BE2C (cell line): ENCODE results near the gene ST8SIA6.

Experiments used
- DNase-seq: peaks from one replicate; pipeline ENCODE4 v3.0.0-alpha.2; 2020
- H3K27me3 ChIP-seq: fragments of 250-450 bp; sonication (Bioruptor Pico); 2 replicates; pipeline ENCODE4 v1.5.1; 2020; ENCODE audit warnings: mild to moderate bottlenecking
- H3K36me3 ChIP-seq: fragments of 250-450 bp; sonication (Bioruptor Pico); 2 replicates; pipeline ENCODE4 v1.5.1; 2020; ENCODE audit warnings: mild to moderate bottlenecking
- H3K4me1 ChIP-seq: fragments of 250-450 bp; sonication (Bioruptor Pico); 2 replicates; pipeline ENCODE4 v1.5.1; 2020
- H3K4me3 ChIP-seq: 2 replicates; pipeline ENCODE4 v1.5.1; 2011; ENCODE audit warnings: low read depth, low read length
- H3K9me3 ChIP-seq: fragments of 250-450 bp; sonication (Bioruptor Pico); 2 replicates; pipeline ENCODE4 v1.5.1; 2020
- CTCF ChIP-seq: IDR thresholded peaks from 2 replicates; pipeline ENCODE4 v1.5.1; 2012; ENCODE audit warnings: mild to moderate bottlenecking, low read depth, low read length

Gene ST8SIA6

GRCh38 chr10:17465328-17466125, 11.1 kb upstream of the ST8SIA6 start:
- no peaks in the 10 kb centered on the region for H3K36me3 ChIP-seq
- TF ChIP-seq CTCF: no peak
- DNase-seq: no peak
- H3K4me3 ChIP-seq: no peak overlapping the region
- H3K27me3 ChIP-seq: peaks cover 13% of the 10 kb centered on the region; the same call in 1 of the 2 replicates
- no peaks in the 10 kb centered on the region for H3K9me3 ChIP-seq
- no peaks in the 10 kb centered on the region for H3K4me1 ChIP-seq

GRCh38 chr10:17464545-17464944, 10.2 kb upstream of the ST8SIA6 start:
- Histone ChIP-seq H3K4me1 (no peaks in the 10 kb centered on the region), H3K9me3 (no peaks in the 10 kb centered on the region), H3K4me3 (no peak overlapping the region), H3K27me3 (peaks cover 12% of the 10 kb centered on the region; the same call in 1 of the 2 replicates), H3K36me3 (no peaks in the 10 kb centered on the region)
- no peak for TF ChIP-seq CTCF
- DNase-seq: no peak

GRCh38 chr10:17460756-17461155, 6.4 kb upstream of the ST8SIA6 start:
- no peak for DNase-seq
- no peaks in the 10 kb centered on the region for H3K4me1 ChIP-seq
- no peak for TF ChIP-seq CTCF
- H3K36me3 ChIP-seq: no peaks in the 10 kb centered on the region
- no peaks in the 10 kb centered on the region for H3K9me3 ChIP-seq
- no peak overlapping the region for H3K4me3 ChIP-seq
- H3K27me3 ChIP-seq: peaks cover 22% of the 10 kb centered on the region

GRCh38 chr10:17457083-17457482, 2.7 kb upstream of the ST8SIA6 start:
- Histone ChIP-seq H3K4me1 (no peaks in the 10 kb centered on the region), H3K36me3 (no peaks in the 10 kb centered on the region), H3K27me3 (peaks cover 55% of the 10 kb centered on the region), H3K9me3 (no peaks in the 10 kb centered on the region), H3K4me3 (no peak overlapping the region)
- TF ChIP-seq CTCF: no peak
- DNase-seq: no peak

- TF ChIP-seq CTCF: no peak
- DNase-seq: no peak
- no peaks in the 10 kb centered on the region for H3K9me3 ChIP-seq
- no peaks in the 10 kb centered on the region for H3K4me1 ChIP-seq
- no peak overlapping the region for H3K4me3 ChIP-seq
- H3K36me3 ChIP-seq: no peaks in the 10 kb centered on the region
- H3K27me3 ChIP-seq: peaks cover 62% of the 10 kb centered on the region
Observed at GRCh38 chr10:17456032-17456548, 1.7 kb upstream of the ST8SIA6 start.

GRCh38 chr10:17455015-17455520, 673 bp upstream of the ST8SIA6 start:
- Histone ChIP-seq H3K9me3 (no peaks in the 10 kb centered on the region), H3K4me3 (no peak overlapping the region), H3K36me3 (no peaks in the 10 kb centered on the region), H3K27me3 (peaks cover 57% of the 10 kb centered on the region), H3K4me1 (no peaks in the 10 kb centered on the region)
- no peak for TF ChIP-seq CTCF
- no peak for DNase-seq
